HepG2 (cell line): ENCODE results near the gene PRELID2. TPM values are rescaled to one million over a fixed set of nuclear protein-coding genes. Genes with fewer than 3 reads are reported as not detected.

Experiments used
- CEBPG ChIP-seq: IDR thresholded peaks from 2 replicates; pipeline ENCODE4 v1.6.1; 2016
- ELF3 ChIP-seq: IDR thresholded peaks from 2 replicates; pipeline ENCODE4 v1.6.1; 2016; ENCODE audit warnings: missing genetic modification reagents, missing compliant biosample characterization
- FLYWCH1 ChIP-seq: sonication (generic); formaldehyde crosslinking; IDR thresholded peaks from 2 replicates; pipeline ENCODE4 v1.8.1; 2023; ENCODE audit warnings: mild to moderate bottlenecking, missing genetic modification reagents
- FOXA1 ChIP-seq, 2 experiments: fragments of 450-650 bp in 1 of 2; sonication (generic) in 1 of 2; formaldehyde crosslinking in 1 of 2; IDR thresholded peaks; 2 replicates each; pipeline versions ENCODE4 v1.4.0 to v1.6.1; 2016 to 2020; ENCODE audit warnings: missing genetic modification reagents in 1 of 2
- FOXA3 ChIP-seq: IDR thresholded peaks from 2 replicates; pipeline ENCODE4 v1.6.1; 2016; ENCODE audit warnings: missing genetic modification reagents, missing compliant biosample characterization
- FOXJ3 ChIP-seq: sonication (generic); formaldehyde crosslinking; IDR thresholded peaks from 2 replicates; pipeline ENCODE4 v1.4.0; 2020; ENCODE audit warnings: missing genetic modification reagents, mild to moderate bottlenecking, borderline replicate concordance
- GATAD2A ChIP-seq: IDR thresholded peaks from 2 replicates; pipeline ENCODE4 v1.6.1; 2016
- HDAC2 ChIP-seq: sonication (generic); formaldehyde crosslinking; IDR thresholded peaks from 2 replicates; pipeline ENCODE4 v1.4.0; 2020; ENCODE audit warnings: missing genetic modification reagents
- HHEX ChIP-seq: IDR thresholded peaks from 2 replicates; pipeline ENCODE4 v1.6.1; 2016; ENCODE audit warnings: control low read depth
- HNF4A ChIP-seq: sonication (generic); formaldehyde crosslinking; IDR thresholded peaks from 2 replicates; pipeline ENCODE4 v1.4.0; 2020; ENCODE audit warnings: missing genetic modification reagents
- HOXA9 ChIP-seq: sonication (generic); formaldehyde crosslinking; IDR thresholded peaks from 2 replicates; pipeline ENCODE4 v1.8.1; 2022; ENCODE audit warnings: missing genetic modification reagents, mild to moderate bottlenecking, moderate library complexity, borderline replicate concordance
- MATR3 ChIP-seq: sonication (generic); formaldehyde crosslinking; IDR thresholded peaks from 2 replicates; pipeline ENCODE4 v1.4.0; 2020; ENCODE audit warnings: missing genetic modification reagents
- NBN ChIP-seq: fragments of 450-650 bp; conservative IDR thresholded peaks from 2 replicates; pipeline ENCODE4 v1.6.1; 2017
- NFKB2 ChIP-seq: sonication (generic); formaldehyde crosslinking; IDR thresholded peaks from 2 replicates; pipeline ENCODE4 v1.4.0; 2020; ENCODE audit warnings: missing genetic modification reagents, borderline replicate concordance
- NR2F2 ChIP-seq: IDR thresholded peaks from 2 replicates; pipeline ENCODE4 v1.6.1; 2012; ENCODE audit warnings: low read depth, inconsistent platforms, borderline replicate concordance
- NR2F6 ChIP-seq, 2 experiments: IDR thresholded peaks; 2 replicates each; pipeline ENCODE4 v1.6.1; 2016; ENCODE audit warnings: antibody characterized with exemption in 1 of 2, mild to moderate bottlenecking in 1 of 2
- PCBP2 ChIP-seq: fragments of 200-400 bp; formaldehyde crosslinking; optimal IDR thresholded peaks from 2 replicates; pipeline ENCODE3; 2018; ENCODE audit warnings: low read length, low read depth; ENCODE audit not compliant: poor library complexity, severe bottlenecking
- RXRB ChIP-seq: IDR thresholded peaks from 2 replicates; pipeline ENCODE4 v1.6.1; 2016; ENCODE audit warnings: borderline replicate concordance, missing genetic modification reagents, missing compliant biosample characterization
- SOX5 ChIP-seq: IDR thresholded peaks from 2 replicates; pipeline ENCODE4 v1.6.1; 2016; ENCODE audit warnings: borderline replicate concordance
- ZBTB37 ChIP-seq: sonication (generic); formaldehyde crosslinking; IDR thresholded peaks from 2 replicates; pipeline ENCODE4 v1.4.0; 2020; ENCODE audit warnings: mild to moderate bottlenecking, missing genetic modification reagents
- ZNF121 ChIP-seq: sonication (generic); formaldehyde crosslinking; IDR thresholded peaks from 2 replicates; pipeline ENCODE4 v1.5.0; 2020; ENCODE audit warnings: mild to moderate bottlenecking, missing genetic modification reagents
- ZNF205 ChIP-seq: IDR thresholded peaks from 2 replicates; pipeline ENCODE4 v1.6.1; 2018; ENCODE audit warnings: missing biosample characterization, missing genetic modification reagents
- ZNF441 ChIP-seq: sonication (generic); formaldehyde crosslinking; IDR thresholded peaks from 2 replicates; pipeline ENCODE4 v1.7.0; 2021; ENCODE audit warnings: missing genetic modification reagents, borderline replicate concordance
- ZNF556 ChIP-seq: sonication (generic); formaldehyde crosslinking; IDR thresholded peaks from 2 replicates; pipeline ENCODE4 v1.4.0; 2020; ENCODE audit warnings: mild to moderate bottlenecking, missing genetic modification reagents, borderline replicate concordance
- ZNF605 ChIP-seq: sonication (generic); formaldehyde crosslinking; IDR thresholded peaks from 2 replicates; pipeline ENCODE4 v1.8.0; 2022; ENCODE audit warnings: mild to moderate bottlenecking, missing genetic modification reagents
- ZNF747 ChIP-seq: sonication (generic); formaldehyde crosslinking; IDR thresholded peaks from 2 replicates; pipeline ENCODE4 v1.8.1; 2023; ENCODE audit warnings: missing genetic modification reagents, mild to moderate bottlenecking, borderline replicate concordance
- ZSCAN31 ChIP-seq: sonication (generic); formaldehyde crosslinking; IDR thresholded peaks from 2 replicates; pipeline ENCODE4 v1.5.0; 2020; ENCODE audit warnings: low read depth, mild to moderate bottlenecking, missing genetic modification reagents
- polyA plus RNA-seq, 8 experiments: library from polyadenylated mRNA; depleted of rRNA in 3 of 8; stranded (reverse) in 7 of 8; unstranded in 1 of 8; fragments of >200 nt; fragmentation: Illumina TruSeq in 4 of 8; extraction: Trizol in 4 of 8; gene quantifications; 2 replicates each; pipeline versions ENCODE4 v1.2.1 to v1.2.3, GENCODE V29; 2011 to 2016; ENCODE audit warnings: low read depth in 4 of 8, missing spikeins in 1 of 8, mixed read lengths in 1 of 8; ENCODE audit not compliant: insufficient read depth in 1 of 8
- total RNA-seq, 5 experiments: library from RNA; depleted of rRNA; stranded (reverse); fragments of >200 nt; fragmentation: Illumina TruSeq; extraction: Trizol; gene quantifications; 2 replicates each; pipeline ENCODE4 v1.2.3, GENCODE V29; 2016; ENCODE audit warnings: low read depth in 1 of 5
- TF ChIP-seq, protein P1 (sequence below): IDR thresholded peaks from 2 replicates; pipeline ENCODE4 v1.6.1; 2016; ENCODE audit warnings: low read depth, control low read depth
- TF ChIP-seq, protein P2 (sequence below): fragments of 450-650 bp; IDR thresholded peaks from 2 replicates; pipeline ENCODE4 v1.6.1; 2016

PRELID2 gene
- total and polyA plus RNA-seq, 2 of the 13 experiments (the other 11 are each of a cell fraction or from before 2014, with no cell fraction given) = 10.0 to 22.9 TPM

DNA sequence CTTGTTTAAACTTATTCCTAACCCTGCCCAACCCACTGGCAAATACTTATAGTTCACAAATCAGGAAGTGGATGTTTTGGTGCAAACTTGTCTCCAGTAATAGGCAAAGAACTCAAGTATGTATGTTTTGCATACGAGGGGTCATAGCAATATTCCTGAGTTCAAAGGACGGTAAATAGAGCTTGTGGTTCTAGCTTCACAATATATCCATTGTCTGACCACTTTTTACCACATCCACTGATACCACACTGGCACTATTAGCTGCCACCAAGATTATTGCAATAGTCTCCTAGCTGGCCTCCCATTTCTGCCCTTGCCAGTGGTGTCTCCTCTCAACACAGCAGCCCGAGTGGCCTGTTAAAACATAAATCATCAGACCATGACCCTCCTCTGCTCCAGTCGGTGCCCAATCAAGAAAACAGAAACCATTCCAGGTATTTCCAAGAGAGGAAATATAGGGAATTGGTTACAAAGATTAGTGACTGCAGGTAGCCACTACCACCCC is 20.7 kb upstream of the PRELID2 start (continued):
- TF ChIP-seq ZNF205 (peak; percentile 7; the same call in 1 of the 2 replicates), ELF3 (peak; percentile 9; the same call in 1 of the 2 replicates), CEBPG (CRISPR knock-in tag) (0 out of 2 replicates have a peak, but pooled peaks have one; percentile 3), HOXA9 (CRISPR knock-in tag) (peak; percentile 91), ZNF556 (CRISPR knock-in tag) (peak; percentile 25; the same call in 1 of the 2 replicates), NFKB2 (no peak), SOX5 (CRISPR knock-in tag) (peak; percentile 24; the same call in 1 of the 2 replicates), HNF4A (CRISPR knock-in tag) (peak; percentile 32; the same call in 1 of the 2 replicates), ZBTB37 (CRISPR knock-in tag) (peak; percentile 66; the same call in 1 of the 2 replicates), ZNF605 (CRISPR knock-in tag) (0 out of 2 replicates have a peak, but pooled peaks have one; percentile 1), FLYWCH1 (no peak), MATR3 (CRISPR knock-in tag) (no peak), PCBP2 (no peak), FOXJ3 (CRISPR knock-in tag) (0 out of 2 replicates have a peak, but pooled peaks have one; percentile 23), ZSCAN31 (CRISPR knock-in tag) (0 out of 2 replicates have a peak, but pooled peaks have one; percentile 39), NR2F2 (peak; percentile 52; the same call in 1 of the 2 replicates), NR2F6 (IDR thresholded peaks at IDR 0.05) (peak; percentile 86), NR2F6 (CRISPR knock-in tag; IDR thresholded peaks at IDR 0.05) (peak; percentile 65; the same call in 1 of the 2 replicates), HHEX (peak; percentile 58; the same call in 1 of the 2 replicates), ZNF747 (CRISPR knock-in tag) (peak; percentile 69), NBN (no peak), HDAC2 (CRISPR knock-in tag) (peak; percentile 25; the same call in 1 of the 2 replicates), FOXA3 (CRISPR knock-in tag) (peak; percentile 50; the same call in 1 of the 2 replicates), ZNF441 (CRISPR knock-in tag) (0 out of 2 replicates have a peak, but pooled peaks have one; percentile 9), ZNF121 (CRISPR knock-in tag) (no peak), FOXA1 (IDR thresholded peaks at IDR 0.05) (no peak), FOXA1 (CRISPR knock-in tag; IDR thresholded peaks at IDR 0.05) (peak; percentile 53), GATAD2A (0 out of 2 replicates have a peak, but pooled peaks have one; percentile 3), RXRB (CRISPR knock-in tag) (peak; percentile 14; the same call in 1 of the 2 replicates)
- TF ChIP-seq, protein P1, sequence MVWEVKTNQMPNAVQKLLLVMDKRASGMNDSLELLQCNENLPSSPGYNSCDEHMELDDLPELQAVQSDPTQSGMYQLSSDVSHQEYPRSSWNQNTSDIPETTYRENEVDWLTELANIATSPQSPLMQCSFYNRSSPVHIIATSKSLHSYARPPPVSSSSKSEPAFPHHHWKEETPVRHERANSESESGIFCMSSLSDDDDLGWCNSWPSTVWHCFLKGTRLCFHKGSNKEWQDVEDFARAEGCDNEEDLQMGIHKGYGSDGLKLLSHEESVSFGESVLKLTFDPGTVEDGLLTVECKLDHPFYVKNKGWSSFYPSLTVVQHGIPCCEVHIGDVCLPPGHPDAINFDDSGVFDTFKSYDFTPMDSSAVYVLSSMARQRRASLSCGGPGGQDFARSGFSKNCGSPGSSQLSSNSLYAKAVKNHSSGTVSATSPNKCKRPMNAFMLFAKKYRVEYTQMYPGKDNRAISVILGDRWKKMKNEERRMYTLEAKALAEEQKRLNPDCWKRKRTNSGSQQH (CRISPR knock-in tag) = no peak
- TF ChIP-seq, protein P2, sequence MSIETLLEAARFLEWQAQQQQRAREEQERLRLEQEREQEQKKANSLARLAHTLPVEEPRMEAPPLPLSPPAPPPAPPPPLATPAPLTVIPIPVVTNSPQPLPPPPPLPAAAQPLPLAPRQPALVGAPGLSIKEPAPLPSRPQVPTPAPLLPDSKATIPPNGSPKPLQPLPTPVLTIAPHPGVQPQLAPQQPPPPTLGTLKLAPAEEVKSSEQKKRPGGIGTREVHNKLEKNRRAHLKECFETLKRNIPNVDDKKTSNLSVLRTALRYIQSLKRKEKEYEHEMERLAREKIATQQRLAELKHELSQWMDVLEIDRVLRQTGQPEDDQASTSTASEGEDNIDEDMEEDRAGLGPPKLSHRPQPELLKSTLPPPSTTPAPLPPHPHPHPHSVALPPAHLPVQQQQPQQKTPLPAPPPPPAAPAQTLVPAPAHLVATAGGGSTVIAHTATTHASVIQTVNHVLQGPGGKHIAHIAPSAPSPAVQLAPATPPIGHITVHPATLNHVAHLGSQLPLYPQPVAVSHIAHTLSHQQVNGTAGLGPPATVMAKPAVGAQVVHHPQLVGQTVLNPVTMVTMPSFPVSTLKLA = no peak
